HepG2 (cell line): ENCODE results near the gene HS3ST1. TPM values are rescaled to one million over a fixed set of nuclear protein-coding genes. Genes with fewer than 3 reads are reported as not detected.
A peak's percentile ranks its signal among the peaks of the same experiment; 100 is the strongest.

Experiments used
- ATAC-seq: fragments of 200-7000 bp; cut with Tn5 transposase; 3 replicates; pipeline ENCODE4 v1.9.1; 2020; ENCODE audit warnings: mild to moderate bottlenecking, moderate library complexity
- BruUV-seq: library from RNA; stranded (reverse); fragments of 400-500 nt; replicated peaks from 2 replicates; lab custom pipeline; 2021; lab: Mats Ljungman, UMichigan
- CTCF ChIA-PET: fragments of 300-600 bp; formaldehyde crosslinking; extraction: SDS; loops from one replicate; lab custom pipeline; 2021; ENCODE audit warnings: low total read pairs, inconsistent platforms, low intra/inter-chr PET ratio; lab: Yijun Ruan, JAX
- POLR2A ChIA-PET: fragments of 350-600 bp; sonication (Branson Sonifier 250); formaldehyde crosslinking; loops from one replicate; lab custom pipeline; 2020; ENCODE audit warnings: antibody characterized with exemption, inconsistent platforms; lab: Yijun Ruan, JAX
- DNase-seq: peaks from one replicate; pipeline ENCODE4 v3.0.0-alpha.2; 2015; ENCODE audit warnings: low spot score
- FAIRE-seq: peaks from 3 replicates; lab custom pipeline; 2011; peaks lifted over from hg19 to GRCh38; lab: Jason Lieb, UNC
- H2AFZ ChIP-seq: one replicate; pipeline ENCODE4 v1.6.1; 2011; ENCODE audit warnings: low read length, inconsistent platforms
- H3K27ac ChIP-seq: fragments of 300-600 bp; 3 replicates; pipeline ENCODE4 v1.8.0; 2011; ENCODE audit warnings: mixed run types, mild to moderate bottlenecking, mixed read lengths, low read length, inconsistent platforms; ENCODE audit not compliant: insufficient read depth; ENCODE audit errors: extremely low read length
- H3K27me3 ChIP-seq, 2 experiments: fragments of 200-600 bp in 1 of 2; 2 replicates in 1 of 2; 3 replicates in 1 of 2; pipeline versions ENCODE4 v1.6.0 to v1.8.0; 2011; ENCODE audit warnings: low read length in 2 of 2, mild to moderate bottlenecking in 2 of 2, moderate library complexity in 2 of 2, inconsistent platforms in 1 of 2; ENCODE audit not compliant: insufficient read depth in 2 of 2, control insufficient read depth in 1 of 2
- H3K36me3 ChIP-seq, 2 experiments: fragments of 200-600 bp in 1 of 2; replicated peaks in 1 of 2; 2 replicates in 1 of 2; 3 replicates in 1 of 2; pipeline versions ENCODE4 v1.5.1 to v1.8.0; 2011; ENCODE audit warnings: low read length in 2 of 2, inconsistent platforms in 1 of 2; ENCODE audit not compliant: insufficient read depth in 2 of 2, control insufficient read depth in 1 of 2
- H3K4me1 ChIP-seq: 2 replicates; pipeline ENCODE4 v1.5.1; 2012; ENCODE audit warnings: low read length, inconsistent platforms; ENCODE audit not compliant: insufficient read depth
- H3K4me2 ChIP-seq: 2 replicates; pipeline ENCODE4 v1.6.0; 2011; ENCODE audit warnings: low read depth, low read length, inconsistent platforms
- H3K4me3 ChIP-seq, 3 experiments: fragments of 200-600 bp in 1 of 3; sonication (generic), shearing (Covaris generic) in 1 of 3; replicated peaks in 1 of 3; 2 replicates each; pipeline ENCODE4 v1.5.1; 2011 to 2016; ENCODE audit warnings: low read length in 3 of 3, inconsistent platforms in 2 of 3, low read depth in 2 of 3, mild to moderate bottlenecking in 2 of 3, control low read depth in 1 of 3, mixed read lengths in 1 of 3; ENCODE audit not compliant: insufficient read depth in 1 of 3
- H3K79me2 ChIP-seq: one replicate; pipeline ENCODE4 v1.6.1; 2011; ENCODE audit warnings: low read length, inconsistent platforms; ENCODE audit not compliant: insufficient read depth
- H3K9ac ChIP-seq: 2 replicates; pipeline ENCODE4 v1.6.0; 2011; ENCODE audit warnings: mild to moderate bottlenecking, low read depth, low read length, inconsistent platforms; ENCODE audit not compliant: insufficient read depth
- H3K9me3 ChIP-seq: 2 replicates; pipeline ENCODE4 v1.5.1; 2012; ENCODE audit warnings: mild to moderate bottlenecking, low read length
- H4K20me1 ChIP-seq: 2 replicates; pipeline ENCODE4 v1.6.0; 2011; ENCODE audit warnings: inconsistent platforms, mild to moderate bottlenecking, low read length, moderate library complexity; ENCODE audit not compliant: insufficient read depth
- MNT ChIP-seq: fragments of 450-650 bp; IDR thresholded peaks from 2 replicates; pipeline ENCODE4 v1.6.1; 2016
- NR2F6 ChIP-seq, 2 experiments: IDR thresholded peaks; 2 replicates each; pipeline ENCODE4 v1.6.1; 2016; ENCODE audit warnings: antibody characterized with exemption in 1 of 2, mild to moderate bottlenecking in 1 of 2
- SIN3A ChIP-seq: IDR thresholded peaks from 2 replicates; pipeline ENCODE4 v1.6.1; 2011; ENCODE audit warnings: low read depth, mild to moderate bottlenecking, control low read depth, low read length, borderline replicate concordance
- SMC3 ChIP-seq: IDR thresholded peaks from 2 replicates; pipeline ENCODE4 v1.6.1; 2011; ENCODE audit warnings: low read length, improper control_type of control experiment
- STAG1 ChIP-seq: sonication (generic); formaldehyde crosslinking; IDR thresholded peaks from 2 replicates; pipeline ENCODE4 v1.4.0; 2020; ENCODE audit warnings: missing genetic modification reagents
- TERF1 ChIP-seq: sonication (generic); formaldehyde crosslinking; IDR thresholded peaks from 2 replicates; pipeline ENCODE4 v1.8.0; 2022; ENCODE audit warnings: mild to moderate bottlenecking, missing genetic modification reagents, moderate library complexity
- ZBTB21 ChIP-seq: sonication (generic); formaldehyde crosslinking; IDR thresholded peaks from 2 replicates; pipeline ENCODE4 v1.4.0; 2020; ENCODE audit warnings: missing genetic modification reagents
- WGBS: methylation state at CpG from one replicate; pipeline ENCODE4 v1.1.6; 2017; ENCODE audit warnings: low lambda C conversion rate; 5-methylcytosine and 5-hydroxymethylcytosine counted together
- in situ Hi-C: cut with HindIII; loops from 2 replicates; pipeline ENCODE4 v1.10.0; 2017; ENCODE audit warnings: low pct_unique_long_range_greater_than_20kb; ENCODE audit not compliant: extremely low pct_ligation_motif_present
- intact Hi-C: fragments of 100-400 bp; cut with micrococcal nuclease; formaldehyde crosslinking; loops from one replicate; pipeline ENCODE4 v1.10.0; 2022; ENCODE audit not compliant: unreplicated experiment
- polyA plus RNA-seq, 8 experiments: library from polyadenylated mRNA; depleted of rRNA in 3 of 8; stranded (reverse) in 7 of 8; unstranded in 1 of 8; fragments of >200 nt; fragmentation: Illumina TruSeq in 4 of 8; extraction: Trizol in 4 of 8; gene quantifications; 2 replicates each; pipeline versions ENCODE4 v1.2.1 to v1.2.3, GENCODE V29; 2011 to 2016; ENCODE audit warnings: low read depth in 4 of 8, missing spikeins in 1 of 8, mixed read lengths in 1 of 8; ENCODE audit not compliant: insufficient read depth in 1 of 8
- total RNA-seq, 5 experiments: library from RNA; depleted of rRNA; stranded (reverse); fragments of >200 nt; fragmentation: Illumina TruSeq; extraction: Trizol; gene quantifications; 2 replicates each; pipeline ENCODE4 v1.2.3, GENCODE V29; 2016; ENCODE audit warnings: low read depth in 1 of 5
- TF ChIP-seq, protein P1 (sequence below): sonication (generic); formaldehyde crosslinking; IDR thresholded peaks from 2 replicates; pipeline ENCODE4 v1.5.0; 2020; ENCODE audit warnings: mild to moderate bottlenecking, missing genetic modification reagents, moderate library complexity

The HS3ST1 gene
- total and polyA plus RNA-seq, 2 of the 13 experiments (the other 11 are each of a cell fraction or from before 2014, with no cell fraction given) = not detected

GRCh38 chr4:11424000-11424399 lies 4.7 kb downstream of the HS3ST1 start:
- ATAC-seq (peak; percentile 79), FAIRE-seq (no peak), DNase-seq (peak; percentile 39)
- Histone ChIP-seq H3K79me2 (no peaks in the 10 kb centered on the region), H3K9ac (no peak overlapping the region), H3K27ac (no peak overlapping the region), H3K4me1 (no peaks in the 10 kb centered on the region), H3K27me3 (0 out of 5 replicates have a peak, but pooled peaks cover 0 to 1% of the 10 kb centered on the region in 2 experiments), H3K4me3 (no peak overlapping the region), H3K9me3 (no peaks in the 10 kb centered on the region), H4K20me1 (no peaks in the 10 kb centered on the region), H3K4me2 (no peak overlapping the region), H2AFZ (no peak overlapping the region), H3K36me3 (no peaks in the 10 kb centered on the region)
- intact Hi-C loops (loop anchor here (1.0 kb wide), 2 partner anchors 842 to 870 kb away; no protein-coding TSS in a partner anchor), in situ Hi-C loops (loop anchor here (5.0 to 25.0 kb wide), 2 partner anchors 842 to 1262 kb away; no protein-coding TSS in a partner anchor)
- WGBS = 0% methylated on average over 4 of the region's 4 CpGs
- TF ChIP-seq ZBTB21 (no peak), STAG1 (CRISPR knock-in tag) (peak; percentile 55), SIN3A (no peak), SMC3 (peak; percentile 54; the same call in 1 of the 2 replicates)
- TF ChIP-seq, protein P1, sequence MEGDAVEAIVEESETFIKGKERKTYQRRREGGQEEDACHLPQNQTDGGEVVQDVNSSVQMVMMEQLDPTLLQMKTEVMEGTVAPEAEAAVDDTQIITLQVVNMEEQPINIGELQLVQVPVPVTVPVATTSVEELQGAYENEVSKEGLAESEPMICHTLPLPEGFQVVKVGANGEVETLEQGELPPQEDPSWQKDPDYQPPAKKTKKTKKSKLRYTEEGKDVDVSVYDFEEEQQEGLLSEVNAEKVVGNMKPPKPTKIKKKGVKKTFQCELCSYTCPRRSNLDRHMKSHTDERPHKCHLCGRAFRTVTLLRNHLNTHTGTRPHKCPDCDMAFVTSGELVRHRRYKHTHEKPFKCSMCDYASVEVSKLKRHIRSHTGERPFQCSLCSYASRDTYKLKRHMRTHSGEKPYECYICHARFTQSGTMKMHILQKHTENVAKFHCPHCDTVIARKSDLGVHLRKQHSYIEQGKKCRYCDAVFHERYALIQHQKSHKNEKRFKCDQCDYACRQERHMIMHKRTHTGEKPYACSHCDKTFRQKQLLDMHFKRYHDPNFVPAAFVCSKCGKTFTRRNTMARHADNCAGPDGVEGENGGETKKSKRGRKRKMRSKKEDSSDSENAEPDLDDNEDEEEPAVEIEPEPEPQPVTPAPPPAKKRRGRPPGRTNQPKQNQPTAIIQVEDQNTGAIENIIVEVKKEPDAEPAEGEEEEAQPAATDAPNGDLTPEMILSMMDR (CRISPR knock-in tag) = peak; percentile 59
- no TSS peak for BruUV-seq
- ChIA-PET CTCF (interaction anchor here (2.4 kb wide), 1 partner anchor 842 kb away, joined by 17 read pairs; no protein-coding TSS in a partner anchor), POLR2A (no interaction called here)

DNA sequence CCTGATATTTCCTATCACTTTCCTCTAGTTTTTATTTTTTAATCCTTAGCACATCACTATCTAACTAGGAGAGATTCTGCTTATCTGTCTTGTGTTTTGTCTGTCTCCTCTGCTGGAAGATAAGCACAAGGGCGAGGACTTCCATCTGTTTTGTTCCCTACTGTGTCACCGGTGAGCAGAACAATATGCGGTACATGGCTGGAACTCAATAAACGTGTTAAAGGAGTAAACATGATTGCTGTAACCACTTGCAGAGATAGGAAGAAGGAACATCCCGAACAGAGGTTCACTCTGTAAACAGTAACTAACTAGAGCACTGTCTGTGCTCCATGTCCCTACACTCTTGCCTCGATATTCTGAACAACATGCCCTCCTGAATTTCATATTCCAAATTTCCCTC lies 5.2 kb downstream of the HS3ST1 start:
- FAIRE-seq (no peak), ATAC-seq (no peak), DNase-seq (no peak)
- intact Hi-C loops = no loop called here
- no peak overlapping the region for H2AFZ ChIP-seq
- in situ Hi-C loops = loop anchor here (5.0 to 25.0 kb wide), 2 partner anchors 841 to 1261 kb away; no protein-coding TSS in a partner anchor
- TF ChIP-seq NR2F6 (IDR thresholded peaks at IDR 0.05) (no peak), NR2F6 (CRISPR knock-in tag; IDR thresholded peaks at IDR 0.05) (no peak), MNT (no peak), TERF1 (no peak)
- no peaks in the 10 kb centered on the region for H3K9me3 ChIP-seq
- no peak overlapping the region for H3K9ac ChIP-seq
- no TSS peak for BruUV-seq
- ChIA-PET CTCF (interaction anchor here (2.4 kb wide), 1 partner anchor 841 kb away, joined by 17 read pairs; no protein-coding TSS in a partner anchor), POLR2A (no interaction called here)
- WGBS = 37% methylated on average over 6 of the region's 6 CpGs
- no peak overlapping the region for H3K4me2 ChIP-seq
- no peak overlapping the region for H3K4me3 ChIP-seq
- no peak overlapping the region for H3K27ac ChIP-seq
- no peaks in the 10 kb centered on the region for H3K79me2 ChIP-seq
- 0 out of 5 replicates have a peak, but pooled peaks cover 0 to 1% of the 10 kb centered on the region in 2 experiments for H3K27me3 ChIP-seq
- no peaks in the 10 kb centered on the region for H3K4me1 ChIP-seq
- H4K20me1 ChIP-seq = no peaks in the 10 kb centered on the region
- H3K36me3 ChIP-seq = no peaks in the 10 kb centered on the region
